IMR-90 (cell line): Measurements from ENCODE around the gene SCGB2A2. TPM values are rescaled to one million over a fixed set of nuclear protein-coding genes. Genes with fewer than 3 reads are reported as not detected.

Source experiments
- ATAC-seq: fragments of 200-7000 bp; cut with Tn5 transposase; 2 replicates; pipeline ENCODE4 v1.9.1; 2020; ENCODE audit warnings: low read depth, mild to moderate bottlenecking, moderate library complexity
- BruUV-seq: library from RNA; stranded (reverse); fragments of 400-500 nt; replicated peaks from 2 replicates; lab custom pipeline; 2021; lab: Mats Ljungman, UMichigan
- CTCF ChIA-PET: fragments of 300-600 bp; formaldehyde crosslinking; extraction: SDS; loops from one replicate; lab custom pipeline; 2021; ENCODE audit warnings: antibody characterized with exemption; lab: Yijun Ruan, JAX
- POLR2A ChIA-PET: fragments of 300-600 bp; sonication (Branson Sonifier 250); formaldehyde crosslinking; loops from one replicate; lab custom pipeline; 2022; ENCODE audit warnings: antibody characterized with exemption; ENCODE audit not compliant: unreplicated experiment; lab: Charles Lee
- DNase-seq: peaks from one replicate; pipeline ENCODE4 v3.0.0; 2013
- H2AFZ ChIP-seq: replicated peaks from 2 replicates; pipeline ENCODE3; 2013; ENCODE audit warnings: low read length, mild to moderate bottlenecking; ENCODE audit not compliant: poor library complexity
- H2AK5ac ChIP-seq: 2 replicates; pipeline ENCODE4 v1.6.1; 2013; ENCODE audit warnings: low read depth, low read length, inconsistent platforms
- H2AK9ac ChIP-seq: replicated peaks from 2 replicates; pipeline ENCODE3; 2013; ENCODE audit warnings: mild to moderate bottlenecking, low read depth, low read length, moderate library complexity; ENCODE audit not compliant: poor library complexity
- H2BK120ac ChIP-seq: 2 replicates; pipeline ENCODE4 v1.6.1; 2013; ENCODE audit warnings: low read depth, low read length, inconsistent platforms
- H2BK15ac ChIP-seq: 3 replicates; pipeline ENCODE4 v1.6.1; 2013; ENCODE audit warnings: low read depth, low read length, inconsistent platforms
- H2BK20ac ChIP-seq: 2 replicates; pipeline ENCODE4 v1.6.1; 2013; ENCODE audit warnings: low read depth, mild to moderate bottlenecking, inconsistent platforms, low read length, moderate library complexity
- H2BK5ac ChIP-seq: 2 replicates; pipeline ENCODE4 v1.6.1; 2013; ENCODE audit warnings: mild to moderate bottlenecking, low read depth, low read length, inconsistent platforms; ENCODE audit not compliant: poor library complexity, severe bottlenecking
- H3K14ac ChIP-seq: replicated peaks from 2 replicates; pipeline ENCODE4 v1.6.1; 2013; ENCODE audit warnings: low read depth, low read length, inconsistent platforms
- H3K18ac ChIP-seq: 2 replicates; pipeline ENCODE4 v1.6.1; 2013; ENCODE audit warnings: low read depth, low read length, control low read depth
- H3K23ac ChIP-seq: 2 replicates; pipeline ENCODE4 v1.6.1; 2013; ENCODE audit warnings: low read depth, low read length, inconsistent platforms
- H3K27ac ChIP-seq: 2 replicates; pipeline ENCODE4 v1.5.1; 2013; ENCODE audit warnings: mild to moderate bottlenecking, control low read depth, low read length; ENCODE audit not compliant: insufficient read depth
- H3K27me3 ChIP-seq: 2 replicates; pipeline ENCODE4 v1.6.1; 2013; ENCODE audit warnings: low read length; ENCODE audit not compliant: control insufficient read depth, insufficient read depth
- H3K36me3 ChIP-seq: 2 replicates; pipeline ENCODE4 v1.6.1; 2013; ENCODE audit warnings: low read length, mixed read lengths; ENCODE audit not compliant: control insufficient read depth, insufficient read depth
- H3K4ac ChIP-seq: 2 replicates; pipeline ENCODE4 v1.6.1; 2013; ENCODE audit warnings: low read depth, low read length, inconsistent platforms
- H3K4me1 ChIP-seq: 2 replicates; pipeline ENCODE4 v1.6.1; 2013; ENCODE audit warnings: low read length, mixed read lengths; ENCODE audit not compliant: control insufficient read depth, insufficient read depth
- H3K4me2 ChIP-seq: 2 replicates; pipeline ENCODE4 v1.6.1; 2013; ENCODE audit warnings: low read depth, mild to moderate bottlenecking, control low read depth, low read length, moderate library complexity
- H3K4me3 ChIP-seq: 2 replicates; pipeline ENCODE4 v1.5.1; 2013; ENCODE audit warnings: low read depth, mild to moderate bottlenecking, control low read depth, low read length, moderate library complexity; ENCODE audit not compliant: insufficient read depth
- H3K56ac ChIP-seq: 2 replicates; pipeline ENCODE4 v1.6.1; 2013; ENCODE audit warnings: low read length, inconsistent platforms; ENCODE audit not compliant: insufficient read depth; ENCODE audit errors: extremely low read depth
- H3K79me1 ChIP-seq, 2 experiments: 2 replicates each; pipeline ENCODE4 v1.6.1; 2013; ENCODE audit warnings: low read length in 2 of 2, inconsistent platforms in 1 of 2, low read depth in 1 of 2
- H3K9ac ChIP-seq: 2 replicates; pipeline ENCODE4 v1.6.1; 2013; ENCODE audit warnings: low read depth, low read length, control low read depth
- H3K9me1 ChIP-seq: 2 replicates; pipeline ENCODE4 v1.6.1; 2013; ENCODE audit warnings: low read length, inconsistent platforms; ENCODE audit not compliant: insufficient read depth
- H3K9me3 ChIP-seq: 2 replicates; pipeline ENCODE4 v1.6.1; 2013; ENCODE audit warnings: low read length; ENCODE audit not compliant: control insufficient read depth, insufficient read depth
- H4K20me1 ChIP-seq: 2 replicates; pipeline ENCODE4 v1.6.1; 2013; ENCODE audit warnings: low read length, inconsistent platforms; ENCODE audit not compliant: insufficient read depth
- H4K5ac ChIP-seq: 2 replicates; pipeline ENCODE4 v1.6.1; 2013; ENCODE audit warnings: mild to moderate bottlenecking, low read depth, low read length, control low read depth
- H4K8ac ChIP-seq, 2 experiments: 2 replicates each; pipeline ENCODE4 v1.6.1; 2013; ENCODE audit warnings: low read depth in 2 of 2, low read length in 2 of 2, control low read depth in 1 of 2, inconsistent platforms in 1 of 2
- H4K91ac ChIP-seq: 2 replicates; pipeline ENCODE4 v1.6.1; 2013; ENCODE audit warnings: low read depth, low read length, inconsistent platforms; ENCODE audit not compliant: insufficient read depth
- BHLHE40 ChIP-seq: fragments of 150-350 bp; IDR thresholded peaks from 2 replicates; pipeline ENCODE4 v1.6.1; 2016; ENCODE audit warnings: mild to moderate bottlenecking, low read depth, low read length
- CEBPB ChIP-seq: IDR thresholded peaks from 2 replicates; pipeline ENCODE4 v1.6.1; 2012; ENCODE audit warnings: low read depth, low read length, improper control_type of control experiment
- CHD1 ChIP-seq: IDR thresholded peaks from 2 replicates; pipeline ENCODE4 v1.6.1; 2012; ENCODE audit warnings: low read depth, low read length, improper control_type of control experiment
- CTCF ChIP-seq: conservative IDR thresholded peaks from 2 replicates; pipeline ENCODE4 v1.5.1; 2012; ENCODE audit warnings: mild to moderate bottlenecking, low read depth, low read length, improper control_type of control experiment
- FOS ChIP-seq: fragments of 150-350 bp; IDR thresholded peaks from 2 replicates; pipeline ENCODE4 v1.6.1; 2016; ENCODE audit warnings: low read depth, low read length
- MAZ ChIP-seq: IDR thresholded peaks from 2 replicates; pipeline ENCODE4 v1.6.1; 2012; ENCODE audit warnings: low read depth, mild to moderate bottlenecking, low read length, improper control_type of control experiment, moderate library complexity, borderline replicate concordance
- NFE2L2 ChIP-seq: fragments of 150-350 bp; IDR thresholded peaks from 2 replicates; pipeline ENCODE4 v1.6.1; 2016; ENCODE audit warnings: low read depth, mild to moderate bottlenecking, low read length
- POLR2A ChIP-seq: IDR thresholded peaks from 2 replicates; pipeline ENCODE4 v1.6.1; 2012; ENCODE audit warnings: mild to moderate bottlenecking, low read depth, low read length
- RAD21 ChIP-seq: IDR thresholded peaks from 2 replicates; pipeline ENCODE4 v1.6.1; 2012; ENCODE audit warnings: low read length, improper control_type of control experiment
- RCOR1 ChIP-seq: IDR thresholded peaks from 2 replicates; pipeline ENCODE4 v1.6.1; 2012; ENCODE audit warnings: mild to moderate bottlenecking, low read length, improper control_type of control experiment; ENCODE audit not compliant: insufficient replicate concordance
- RFX5 ChIP-seq: IDR thresholded peaks from 2 replicates; pipeline ENCODE4 v1.8.0; 2012; ENCODE audit warnings: low read depth, mild to moderate bottlenecking, low read length, moderate library complexity
- SMC3 ChIP-seq: fragments of 150-350 bp; IDR thresholded peaks from 2 replicates; pipeline ENCODE4 v1.6.1; 2016; ENCODE audit warnings: low read depth, mild to moderate bottlenecking, antibody characterized with exemption, low read length, moderate library complexity
- USF2 ChIP-seq: fragments of 150-350 bp; IDR thresholded peaks from 2 replicates; pipeline ENCODE4 v1.6.1; 2017; ENCODE audit warnings: mild to moderate bottlenecking, antibody characterized with exemption, low read length, low read depth
- WGBS, 2 experiments: methylation state at CpG; one replicate each; pipeline versions ENCODE4 v1.1.5 to v1.1.7; 2013; ENCODE audit warnings: missing lambda C conversion rate in 2 of 2; ENCODE audit not compliant: insufficient read length in 1 of 2; ENCODE audit errors: extremely low coverage in 2 of 2; 5-methylcytosine and 5-hydroxymethylcytosine counted together
- dilution Hi-C: fragments of 300-500 bp; cut with HindIII; formaldehyde crosslinking; loops from one replicate; pipeline ENCODE4 v1.14.3; 2018; ENCODE audit warnings: low sequenced_read_pairs; ENCODE audit not compliant: unreplicated experiment
- in situ Hi-C: fragments of 300-500 bp; cut with MboI; formaldehyde crosslinking; loops from 3 replicates; pipeline ENCODE4 v1.14.3; 2019; ENCODE audit warnings: low sequenced_read_pairs, inconsistent platforms, mixed read lengths
- intact Hi-C: fragments of 100-400 bp; cut with micrococcal nuclease; formaldehyde crosslinking; loops from 2 replicates; pipeline ENCODE4 v1.10.0; 2022
- polyA plus RNA-seq, 3 experiments: library from polyadenylated mRNA; depleted of rRNA; stranded (reverse); fragments of >200 nt; gene quantifications; 2 replicates each; pipeline ENCODE4 v1.2.3, GENCODE V29; 2012; ENCODE audit warnings: low replicate concordance in 1 of 3
- total RNA-seq: library from RNA; depleted of rRNA; stranded (reverse); fragments of >200 nt; gene quantifications from 2 replicates; pipeline ENCODE4 v1.2.3, GENCODE V29; 2012

Gene SCGB2A2
- total and polyA plus RNA-seq, 2 of the 4 experiments (the other 2 are of a cell fraction) = not detected

- no peak within 1 kb of the TSS for H2BK15ac ChIP-seq
- H3K23ac ChIP-seq = no peak within 1 kb of the TSS
- no peak within 1 kb of the TSS for H3K56ac ChIP-seq
- no peak within 1 kb of the TSS for H2AK9ac ChIP-seq
- H2AK5ac ChIP-seq = no peak within 1 kb of the TSS
- no peak within 1 kb of the TSS for H3K14ac ChIP-seq
- H3K9me1 ChIP-seq = no peaks in the 10 kb centered on the region
- WGBS, 2 experiments = 0% methylated on average over 2 of the region's 3 CpGs; no CpG with 5 or more reads in 1 of the 2 experiments
- ATAC-seq (no peak), DNase-seq (no peak)
- H2BK120ac ChIP-seq = no peak within 1 kb of the TSS
- ChIA-PET POLR2A (no interaction called here), CTCF (no interaction called here)
- intact Hi-C loops = no loop called here
- no TSS peak for BruUV-seq
- H3K9ac ChIP-seq = no peak within 1 kb of the TSS
- H4K5ac ChIP-seq = no peak within 1 kb of the TSS
- H2AFZ ChIP-seq = no peak within 1 kb of the TSS
- H4K91ac ChIP-seq = no peak within 1 kb of the TSS
- no peaks in the 10 kb centered on the region for H3K79me1 ChIP-seq
- no peak within 1 kb of the TSS for H3K18ac ChIP-seq
- H2BK20ac ChIP-seq = no peak within 1 kb of the TSS
- H3K36me3 ChIP-seq = no peaks in the 10 kb centered on the region
- H3K4me1 ChIP-seq = no peaks in the 10 kb centered on the region
- H3K4me3 ChIP-seq = no peak within 1 kb of the TSS
- dilution Hi-C loops = no loop called here
- H3K27ac ChIP-seq = no peak within 1 kb of the TSS
- in situ Hi-C loops = no loop called here
- peaks cover 3% of the 10 kb centered on the region for H3K27me3 ChIP-seq
- H3K9me3 ChIP-seq = no peaks in the 10 kb centered on the region
- H3K4ac ChIP-seq = no peak within 1 kb of the TSS
- H4K20me1 ChIP-seq = no peaks in the 10 kb centered on the region
- no peak within 1 kb of the TSS for H4K8ac ChIP-seq
- H2BK5ac ChIP-seq = no peak within 1 kb of the TSS
- no peak for TF ChIP-seq POLR2A
- TF ChIP-seq NFE2L2 = no peak
- TF ChIP-seq USF2 = no peak
- TF ChIP-seq SMC3 = no peak
- TF ChIP-seq RAD21 = no peak
- TF ChIP-seq CEBPB = no peak
- no peak for TF ChIP-seq CHD1
- TF ChIP-seq CTCF = no peak
- TF ChIP-seq BHLHE40 = no peak
- TF ChIP-seq RCOR1 = no peak
- TF ChIP-seq RFX5 = no peak
- no peak for TF ChIP-seq MAZ
- TF ChIP-seq FOS = no peak
- H3K4me2 ChIP-seq = no peak within 1 kb of the TSS
Observed at GRCh38 chr11:62242021-62242420, 27.9 kb upstream of the SCGB2A2 start, which contains the start of gene SCGB1D2. Gene SCGB1D2, plus strand, starts transcription at chr11:62242239. Its CDS starts 69 bp downstream, at chr11:62242308.
